ENCODE results near the gene ARID4B.

- TF ChIP-seq NR3C1 (IDR thresholded peaks at IDR 0.05) (no peak), MAZ (IDR thresholded peaks at IDR 0.05; ENCODE audit: borderline replicate concordance, low read depth, low read length) (no peak), CTCF (IDR thresholded peaks at IDR 0.05) (no peak)
Measured at GRCh38 chr1:235292790-235293189, 35.2 kb downstream of the ARID4B start.
